DOHH2 (cell line): ENCODE data around the gene KCNG2.

ENCODE experiments used
- H3F3A ChIP-seq: fragments of 200-600 bp; sonication (generic), shearing (Covaris generic); 2 replicates; pipeline ENCODE4 v1.6.0; 2016; ENCODE audit warnings: antibody characterized with exemption, mild to moderate bottlenecking; ENCODE audit not compliant: control insufficient read depth, insufficient read depth
- H3K27ac ChIP-seq: fragments of 200-600 bp; sonication (generic); 2 replicates; pipeline ENCODE4 v1.5.1; 2014; ENCODE audit warnings: low read depth, mild to moderate bottlenecking, low read length, moderate library complexity
- H3K27me3 ChIP-seq: fragments of 200-600 bp; sonication (generic); 2 replicates; pipeline ENCODE4 v1.6.1; 2014; ENCODE audit warnings: mild to moderate bottlenecking, low read length, mixed read lengths; ENCODE audit not compliant: control insufficient read depth
- H3K36me3 ChIP-seq: fragments of 200-600 bp; sonication (generic); 2 replicates; pipeline ENCODE4 v1.6.1; 2014; ENCODE audit warnings: mild to moderate bottlenecking, low read length, moderate library complexity, mixed read lengths; ENCODE audit not compliant: control insufficient read depth
- H3K4me1 ChIP-seq: fragments of 200-600 bp; sonication (generic); 2 replicates; pipeline ENCODE4 v1.6.1; 2014; ENCODE audit warnings: mild to moderate bottlenecking, low read length, mixed read lengths; ENCODE audit not compliant: control insufficient read depth
- H3K4me2 ChIP-seq: fragments of 200-600 bp; sonication (generic); 2 replicates; pipeline ENCODE4 v1.6.0; 2014; ENCODE audit warnings: mild to moderate bottlenecking, low read length, moderate library complexity
- H3K4me3 ChIP-seq: fragments of 200-600 bp; sonication (generic); 2 replicates; pipeline ENCODE4 v1.5.1; 2014; ENCODE audit warnings: mild to moderate bottlenecking, low read length, mixed read lengths
- H3K79me2 ChIP-seq: fragments of 200-600 bp; sonication (generic); 2 replicates; pipeline ENCODE4 v1.6.1; 2014; ENCODE audit warnings: mild to moderate bottlenecking, low read length, mixed read lengths; ENCODE audit not compliant: control insufficient read depth
- H3K9me2 ChIP-seq: fragments of 200-600 bp; sonication (generic); replicated peaks from 2 replicates; pipeline ENCODE4 v1.6.1; 2014; ENCODE audit warnings: mild to moderate bottlenecking, low read length, mixed read lengths; ENCODE audit not compliant: control insufficient read depth
- H3K9me3 ChIP-seq: fragments of 200-600 bp; sonication (generic); 2 replicates; pipeline ENCODE4 v1.6.1; 2014; ENCODE audit warnings: antibody characterized with exemption, low read length, mixed read lengths; ENCODE audit not compliant: control insufficient read depth, insufficient read depth
- H4K20me1 ChIP-seq: fragments of 200-600 bp; sonication (generic); 2 replicates; pipeline ENCODE4 v1.6.0; 2014; ENCODE audit warnings: low read depth, mild to moderate bottlenecking, antibody characterized with exemption, low read length, moderate library complexity; ENCODE audit not compliant: control insufficient read depth, insufficient read depth
- EZH2phosphoT487 ChIP-seq: fragments of 200-600 bp; sonication (generic); IDR thresholded peaks from 2 replicates; pipeline ENCODE4 v1.6.1; 2017; ENCODE audit warnings: borderline replicate concordance, mild to moderate bottlenecking, antibody characterized with exemption, low read length, moderate library complexity, mixed read lengths
- TF ChIP-seq, protein P1 (sequence below): fragments of 200-600 bp; sonication (generic); IDR thresholded peaks from one replicate; pipeline ENCODE4 v1.5.1; 2014; ENCODE audit warnings: antibody characterized with exemption, mild to moderate bottlenecking, low read depth, low read length; ENCODE audit not compliant: poor library complexity, severe bottlenecking

The KCNG2 gene

DNA sequence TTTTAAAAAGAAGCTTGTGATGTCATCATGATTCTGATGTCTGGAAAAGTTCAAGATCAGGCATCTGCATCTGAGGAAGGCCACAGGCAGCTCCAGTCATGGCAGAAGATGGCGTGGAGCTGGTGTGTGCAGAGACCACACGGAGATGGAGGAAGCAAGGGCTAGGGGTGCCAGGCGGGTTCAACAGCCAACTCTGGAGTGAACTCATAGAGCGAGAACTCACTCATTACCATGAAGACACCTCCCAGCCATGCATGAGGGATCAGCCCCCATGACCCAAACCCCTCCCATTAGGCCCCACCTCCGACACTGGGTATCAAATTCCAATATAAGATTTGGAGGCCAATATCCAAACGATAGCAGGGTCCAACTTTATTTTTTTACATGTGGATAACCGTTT, 61.6 kb downstream of the KCNG2 start:
- Histone ChIP-seq H3K36me3 (no peaks in the 10 kb centered on the region), H3K79me2 (no peaks in the 10 kb centered on the region), H3F3A (peaks cover 5% of the 10 kb centered on the region)

DNA sequence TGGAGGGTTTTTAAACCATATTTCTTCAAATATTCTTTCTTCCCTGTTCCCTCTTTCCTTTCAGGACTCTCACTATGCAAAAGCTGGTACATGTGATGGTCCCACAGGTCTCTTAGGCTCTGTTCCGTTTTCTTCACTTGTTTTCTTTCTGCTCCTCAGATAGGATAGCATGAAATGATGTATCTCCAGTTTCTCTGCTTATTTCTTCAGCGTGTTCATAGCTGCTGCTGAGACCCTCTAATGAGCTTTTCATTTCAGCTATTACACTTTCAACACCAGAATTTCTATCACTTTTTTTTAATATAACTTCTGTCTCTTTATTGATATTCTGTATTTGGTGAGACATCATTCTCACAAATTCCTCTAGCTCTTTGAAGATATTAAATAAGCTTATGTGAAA, 63.9 kb downstream of the KCNG2 start:
- TF ChIP-seq EZH2phosphoT487, result no peak
- TF ChIP-seq, protein P1, sequence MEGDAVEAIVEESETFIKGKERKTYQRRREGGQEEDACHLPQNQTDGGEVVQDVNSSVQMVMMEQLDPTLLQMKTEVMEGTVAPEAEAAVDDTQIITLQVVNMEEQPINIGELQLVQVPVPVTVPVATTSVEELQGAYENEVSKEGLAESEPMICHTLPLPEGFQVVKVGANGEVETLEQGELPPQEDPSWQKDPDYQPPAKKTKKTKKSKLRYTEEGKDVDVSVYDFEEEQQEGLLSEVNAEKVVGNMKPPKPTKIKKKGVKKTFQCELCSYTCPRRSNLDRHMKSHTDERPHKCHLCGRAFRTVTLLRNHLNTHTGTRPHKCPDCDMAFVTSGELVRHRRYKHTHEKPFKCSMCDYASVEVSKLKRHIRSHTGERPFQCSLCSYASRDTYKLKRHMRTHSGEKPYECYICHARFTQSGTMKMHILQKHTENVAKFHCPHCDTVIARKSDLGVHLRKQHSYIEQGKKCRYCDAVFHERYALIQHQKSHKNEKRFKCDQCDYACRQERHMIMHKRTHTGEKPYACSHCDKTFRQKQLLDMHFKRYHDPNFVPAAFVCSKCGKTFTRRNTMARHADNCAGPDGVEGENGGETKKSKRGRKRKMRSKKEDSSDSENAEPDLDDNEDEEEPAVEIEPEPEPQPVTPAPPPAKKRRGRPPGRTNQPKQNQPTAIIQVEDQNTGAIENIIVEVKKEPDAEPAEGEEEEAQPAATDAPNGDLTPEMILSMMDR, result no peak
- H3K36me3 ChIP-seq, result no peaks in the 10 kb centered on the region
- no peak overlapping the region for H3K27ac ChIP-seq

More for the DNA sequence above, 61.6 kb downstream of the KCNG2 start:
- H3K4me3 ChIP-seq, result no peak overlapping the region
- H3K27ac ChIP-seq, result no peak overlapping the region
- H3K4me1 ChIP-seq, result peaks cover 20% of the 10 kb centered on the region
- H3K4me2 ChIP-seq, result no peak overlapping the region
- H3K9me3 ChIP-seq, result no peaks in the 10 kb centered on the region; the same call in 1 of the 2 replicates
- no peaks in the 10 kb centered on the region for H3K9me2 ChIP-seq
- no peaks in the 10 kb centered on the region for H4K20me1 ChIP-seq
- H3K27me3 ChIP-seq, result no peaks in the 10 kb centered on the region
- no peak for TF ChIP-seq EZH2phosphoT487
- TF ChIP-seq, protein P1, result no peak

GRCh38 chr18:79862562-79862961, 64.8 kb downstream of the KCNG2 start:
- no peaks in the 10 kb centered on the region for H3K27me3 ChIP-seq
- no peaks in the 10 kb centered on the region for H4K20me1 ChIP-seq
- no peaks in the 10 kb centered on the region for H3K4me1 ChIP-seq
- H3K9me2 ChIP-seq, result no peaks in the 10 kb centered on the region
- no peak overlapping the region for H3K4me3 ChIP-seq
- H3K36me3 ChIP-seq, result no peaks in the 10 kb centered on the region
- no peak overlapping the region for H3K27ac ChIP-seq
- no peaks in the 10 kb centered on the region for H3K79me2 ChIP-seq
- no peak for TF ChIP-seq EZH2phosphoT487
- TF ChIP-seq, protein P1, result no peak
- H3F3A ChIP-seq, result no peaks in the 10 kb centered on the region
- H3K4me2 ChIP-seq, result no peak overlapping the region
- H3K9me3 ChIP-seq, result no peaks in the 10 kb centered on the region; the same call in 1 of the 2 replicates

More for the DNA sequence above, 63.9 kb downstream of the KCNG2 start:
- H3F3A ChIP-seq, result no peaks in the 10 kb centered on the region
- H4K20me1 ChIP-seq, result no peaks in the 10 kb centered on the region
- H3K27me3 ChIP-seq, result no peaks in the 10 kb centered on the region
- no peaks in the 10 kb centered on the region for H3K4me1 ChIP-seq
- H3K79me2 ChIP-seq, result no peaks in the 10 kb centered on the region
- H3K9me2 ChIP-seq, result no peaks in the 10 kb centered on the region
- no peaks in the 10 kb centered on the region; the same call in 1 of the 2 replicates for H3K9me3 ChIP-seq
- H3K4me3 ChIP-seq, result no peak overlapping the region
- H3K4me2 ChIP-seq, result no peak overlapping the region
